HFFc6 (cell line): ENCODE measurements around the gene RPL37A. TPM values are rescaled to one million over a fixed set of nuclear protein-coding genes. Genes with fewer than 3 reads are reported as not detected.
A peak's percentile ranks its signal among the peaks of the same experiment; 100 is the strongest.

Source experiments
- DNase-seq: peaks from one replicate; pipeline ENCODE4 v3.0.0-alpha.2; 2018
- H3K27ac Mint-ChIP-seq: 2 replicates; pipeline ENCODE4 v1.8.0; 2020; ENCODE audit warnings: mild to moderate bottlenecking, mixed read lengths
- H3K27me3 Mint-ChIP-seq: 2 replicates; pipeline ENCODE4 v1.8.0; 2021; ENCODE audit warnings: mild to moderate bottlenecking, moderate library complexity, mixed read lengths; ENCODE audit not compliant: insufficient read depth
- H3K36me3 Mint-ChIP-seq: 2 replicates; pipeline ENCODE4 v1.8.0; 2021; ENCODE audit warnings: low read depth, mixed read lengths
- H3K4me1 Mint-ChIP-seq: 2 replicates; pipeline ENCODE4 v1.8.0; 2020; ENCODE audit warnings: low read depth, mixed read lengths
- H3K4me3 Mint-ChIP-seq: 2 replicates; pipeline ENCODE4 v1.8.0; 2020; ENCODE audit warnings: mild to moderate bottlenecking, moderate library complexity, mixed read lengths
- H3K9me3 Mint-ChIP-seq: 2 replicates; pipeline ENCODE4 v1.8.0; 2020; ENCODE audit warnings: mild to moderate bottlenecking, mixed read lengths
- total RNA-seq, 6 experiments: library from RNA; stranded (reverse); fragmentation: NEBNext Ultra II Directional; extraction: Animal tissue kit (Norgen Biotek cat#: 25700); gene quantifications; 2 replicates in 1 of 6; 3 replicates in 5 of 6; pipeline ENCODE4 v1.2.3, GENCODE V29; 2021
- TF ChIP-seq, protein P1 (sequence below): fragments of 200-600 bp; sonication (generic); IDR thresholded peaks from 2 replicates; pipeline ENCODE4 v1.5.0; 2021; ENCODE audit warnings: antibody characterized with exemption, mild to moderate bottlenecking

Gene RPL37A
- total RNA-seq, 6 experiments from 2014 or later, result 1,992 to 3,122 (median 2,808) TPM

GRCh38 chr2:216548901-216549331 lies 50.3 kb downstream of the RPL37A start:
- H3K4me1 Mint-ChIP-seq, result peaks cover 70% of the 10 kb centered on the region
- TF ChIP-seq, protein P1, sequence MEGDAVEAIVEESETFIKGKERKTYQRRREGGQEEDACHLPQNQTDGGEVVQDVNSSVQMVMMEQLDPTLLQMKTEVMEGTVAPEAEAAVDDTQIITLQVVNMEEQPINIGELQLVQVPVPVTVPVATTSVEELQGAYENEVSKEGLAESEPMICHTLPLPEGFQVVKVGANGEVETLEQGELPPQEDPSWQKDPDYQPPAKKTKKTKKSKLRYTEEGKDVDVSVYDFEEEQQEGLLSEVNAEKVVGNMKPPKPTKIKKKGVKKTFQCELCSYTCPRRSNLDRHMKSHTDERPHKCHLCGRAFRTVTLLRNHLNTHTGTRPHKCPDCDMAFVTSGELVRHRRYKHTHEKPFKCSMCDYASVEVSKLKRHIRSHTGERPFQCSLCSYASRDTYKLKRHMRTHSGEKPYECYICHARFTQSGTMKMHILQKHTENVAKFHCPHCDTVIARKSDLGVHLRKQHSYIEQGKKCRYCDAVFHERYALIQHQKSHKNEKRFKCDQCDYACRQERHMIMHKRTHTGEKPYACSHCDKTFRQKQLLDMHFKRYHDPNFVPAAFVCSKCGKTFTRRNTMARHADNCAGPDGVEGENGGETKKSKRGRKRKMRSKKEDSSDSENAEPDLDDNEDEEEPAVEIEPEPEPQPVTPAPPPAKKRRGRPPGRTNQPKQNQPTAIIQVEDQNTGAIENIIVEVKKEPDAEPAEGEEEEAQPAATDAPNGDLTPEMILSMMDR, result no peak
- H3K36me3 Mint-ChIP-seq, result peaks cover 8% of the 10 kb centered on the region; the same call in 1 of the 2 replicates
- H3K4me3 Mint-ChIP-seq, result no peak overlapping the region
- no peak overlapping the region for H3K27ac Mint-ChIP-seq
- H3K27me3 Mint-ChIP-seq, result peaks cover 4% of the 10 kb centered on the region
- no peak for DNase-seq
- no peaks in the 10 kb centered on the region for H3K9me3 Mint-ChIP-seq

DNA sequence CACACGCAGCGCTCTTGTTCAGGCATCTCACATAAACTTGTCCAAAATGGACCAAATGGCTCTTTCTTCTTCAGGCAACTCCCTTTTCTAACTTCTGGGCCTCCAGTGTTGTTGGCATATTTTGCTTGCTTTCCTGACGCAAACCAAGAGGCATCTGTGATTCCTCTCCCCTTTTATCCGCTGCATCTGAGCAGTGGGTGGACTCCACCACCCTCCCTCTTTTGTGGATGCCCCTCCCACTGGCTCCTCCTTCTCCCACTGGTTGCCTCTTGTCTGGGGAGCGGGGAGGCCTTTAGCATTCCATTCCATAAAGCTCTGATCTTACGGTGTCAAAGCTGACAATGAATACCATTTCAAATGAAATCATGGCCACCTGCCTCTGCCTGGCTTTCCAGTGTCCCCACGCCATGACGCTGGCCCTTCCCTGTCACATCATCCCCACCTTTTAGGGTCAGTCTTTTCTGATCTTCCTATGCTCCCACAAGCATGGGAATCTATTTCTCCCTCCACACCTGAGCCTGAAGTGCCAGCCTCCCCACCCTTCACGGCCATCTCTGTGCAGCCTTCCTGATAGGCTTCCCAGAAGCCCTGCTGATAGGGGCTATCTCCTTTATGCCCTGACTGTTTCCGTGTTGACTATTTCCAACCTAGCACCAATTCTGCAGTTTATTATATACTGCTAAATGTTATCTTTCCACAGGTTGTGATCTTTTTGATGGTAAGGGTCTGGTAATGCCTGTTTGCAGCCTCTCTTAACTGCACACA lies 51.5 kb downstream of the RPL37A start:
- Mint-ChIP-seq H3K27ac (no peak overlapping the region), H3K4me1 (peaks cover 75% of the 10 kb centered on the region), H3K36me3 (peaks cover 3% of the 10 kb centered on the region; the same call in 1 of the 2 replicates), H3K27me3 (peaks cover 4% of the 10 kb centered on the region), H3K4me3 (no peak overlapping the region), H3K9me3 (no peaks in the 10 kb centered on the region)
- no peak for DNase-seq
- TF ChIP-seq, protein P1, result no peak

DNA sequence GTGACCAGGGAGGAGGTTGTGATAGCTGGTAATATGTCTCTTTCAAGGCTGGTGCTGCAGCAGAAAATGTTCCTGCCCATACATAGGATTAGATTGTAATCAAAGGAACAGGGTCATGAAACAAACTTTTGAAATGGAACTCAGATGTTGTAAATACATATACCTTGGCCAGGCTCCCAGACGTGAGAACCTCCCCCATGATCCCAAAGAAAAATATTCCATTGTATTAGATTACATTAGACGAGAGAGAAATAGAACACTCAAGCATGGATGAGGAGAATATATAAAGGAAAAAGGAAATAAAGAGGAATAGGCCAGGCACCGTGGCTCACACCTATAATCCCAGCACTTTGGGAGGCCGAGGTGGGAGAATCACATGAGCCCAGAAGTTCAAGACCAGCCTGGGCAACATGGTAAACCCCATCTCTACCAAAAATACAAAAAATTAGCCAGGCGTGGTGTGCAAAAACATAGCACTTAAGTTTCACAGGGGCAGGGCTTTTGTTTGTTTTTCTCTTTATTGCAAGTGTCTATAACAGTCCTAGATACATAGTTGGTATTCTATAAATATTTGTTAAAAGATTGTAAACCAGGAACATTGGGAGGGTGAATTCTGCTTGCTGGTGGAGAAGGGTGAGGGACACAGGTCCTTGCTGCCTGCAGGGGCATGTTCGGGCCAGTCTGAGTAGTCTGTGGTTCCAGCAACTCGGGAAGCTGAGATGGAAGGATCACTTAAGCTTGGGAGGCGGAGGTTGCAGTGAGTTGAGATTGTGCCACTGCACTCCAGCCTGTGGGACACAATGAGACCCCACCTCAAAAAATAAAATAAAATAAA lies 52.8 kb downstream of the RPL37A start:
- Mint-ChIP-seq H3K4me3 (peak overlapping the region; percentile 11), H3K27ac (peak overlapping the region; percentile 54), H3K9me3 (no peaks in the 10 kb centered on the region), H3K36me3 (no peaks in the 10 kb centered on the region), H3K4me1 (peaks cover 72% of the 10 kb centered on the region), H3K27me3 (peaks cover 4% of the 10 kb centered on the region; the same call in 1 of the 2 replicates)
- TF ChIP-seq, protein P1, result no peak
- peak; percentile 29 for DNase-seq

GRCh38 chr2:216553093-216553478 lies 54.4 kb downstream of the RPL37A start:
- peak overlapping the region; percentile 28 for H3K4me3 Mint-ChIP-seq
- peak; percentile 57 for DNase-seq

More at GRCh38 chr2:216553093-216553478, 54.4 kb downstream of the RPL37A start:
- no peaks in the 10 kb centered on the region for H3K9me3 Mint-ChIP-seq
- peak overlapping the region; percentile 75 for H3K27ac Mint-ChIP-seq
- peaks cover 4% of the 10 kb centered on the region; the same call in 1 of the 2 replicates for H3K27me3 Mint-ChIP-seq
- peaks cover 68% of the 10 kb centered on the region for H3K4me1 Mint-ChIP-seq
- TF ChIP-seq, protein P1, result no peak
- H3K36me3 Mint-ChIP-seq, result no peaks in the 10 kb centered on the region

Other genes with a start within 250 kb of the RPL37A start
- gene MARCHF4, start 126.4 kb upstream of the RPL37A start, total RNA-seq, result 10 to 100 TPM; 44.9 to 70.3 (median 48.2) TPM
- gene SMARCAL1, start 86.4 kb upstream of the RPL37A start, total RNA-seq, result 10 to 100 TPM; 25.6 to 33.1 (median 32.1) TPM
- under 1 TPM in 2 of 6 experiments, not detected in 4; 0.28 to 0.40 TPM for gene IGFBP2, start 134.6 kb downstream of the RPL37A start, total RNA-seq
- gene IGFBP5, start 196.7 kb downstream of the RPL37A start, total RNA-seq, result 100 to 1,000 TPM in 2 of 6 experiments, 10 to 100 TPM in 4; 63.2 to 125 (median 68.6) TPM